ENCODE results near the gene TENM3.

The TENM3 gene

DNA sequence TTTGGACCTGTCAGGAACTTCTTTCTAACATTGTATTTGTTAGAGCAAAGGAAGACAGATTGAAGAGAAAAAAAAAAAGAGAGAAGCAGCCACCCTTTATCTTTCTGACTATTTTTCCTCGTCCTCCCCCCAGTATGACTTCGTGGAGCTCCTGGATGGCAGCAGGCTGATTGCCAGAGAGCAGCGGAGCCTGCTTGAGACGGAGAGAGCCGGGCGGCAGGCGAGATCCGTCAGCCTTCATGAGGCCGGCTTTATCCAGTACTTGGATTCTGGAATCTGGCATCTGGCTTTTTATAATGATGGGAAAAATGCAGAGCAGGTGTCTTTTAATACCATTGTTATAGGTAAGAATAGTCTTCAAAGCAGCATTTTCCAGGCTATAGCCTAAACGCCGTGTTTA lies 436.3 kb downstream of the TENM3 start:
- no peak for DNase-seq (ENCODE audit: low read depth in 2 of 2)

DNA sequence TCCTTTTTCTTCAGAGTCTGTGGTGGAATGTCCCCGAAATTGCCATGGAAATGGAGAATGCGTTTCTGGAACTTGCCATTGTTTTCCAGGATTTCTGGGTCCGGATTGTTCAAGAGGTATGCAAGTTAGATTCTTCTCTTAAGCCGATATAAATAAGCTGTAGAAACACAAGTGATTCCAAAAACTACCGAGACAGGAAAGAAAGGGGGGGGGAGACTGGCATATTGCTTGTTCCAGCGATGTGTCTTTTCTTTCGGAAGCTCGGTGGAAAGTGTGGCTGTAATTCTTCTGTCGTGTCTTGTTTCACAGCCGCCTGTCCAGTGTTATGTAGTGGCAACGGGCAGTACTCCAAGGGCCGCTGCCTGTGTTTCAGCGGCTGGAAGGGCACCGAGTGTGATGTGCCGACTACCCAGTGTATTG lies 437.0 kb downstream of the TENM3 start:
- no peak for DNase-seq (ENCODE audit: low read depth in 2 of 2)

DNA sequence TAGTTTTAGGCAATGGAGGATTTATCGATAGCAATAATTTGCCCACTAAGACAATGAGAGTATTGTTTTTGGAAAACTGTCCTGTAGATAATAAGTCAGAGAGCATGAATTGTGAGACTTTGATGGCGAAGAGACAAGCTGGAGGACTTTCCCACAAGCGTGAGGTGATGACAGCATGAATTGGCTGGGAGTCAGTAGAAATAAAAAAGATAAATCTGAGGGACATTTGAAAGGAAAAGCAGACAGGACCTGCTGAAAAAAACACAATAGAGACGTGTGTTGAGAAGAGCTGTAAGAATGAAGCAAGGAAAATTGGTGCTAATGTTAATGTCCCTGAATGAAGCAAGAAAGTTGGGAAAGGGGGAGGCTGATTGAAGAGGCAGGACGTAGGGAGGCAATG lies 440.5 kb downstream of the TENM3 start:
- DNase-seq (ENCODE audit: low read depth in 2 of 2): no peak

DNA sequence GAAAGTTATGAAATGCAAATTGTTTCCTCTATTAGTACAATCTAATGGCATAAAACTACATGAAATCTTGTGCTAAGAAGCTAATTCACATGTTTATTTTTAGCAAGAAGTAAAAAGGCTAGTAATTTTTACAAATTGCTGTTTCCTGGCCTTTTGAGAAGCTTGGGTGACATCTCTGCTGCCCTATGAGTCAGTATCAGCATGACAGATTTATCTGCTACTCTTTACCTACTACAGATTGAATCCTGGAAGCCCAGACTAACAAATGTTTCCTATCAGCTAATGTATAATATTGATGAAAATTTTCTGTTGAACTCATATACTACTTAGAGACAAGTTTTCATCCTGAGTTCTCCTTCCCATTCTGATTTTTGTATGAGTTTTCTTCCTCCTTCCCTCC lies 441.6 kb downstream of the TENM3 start:
- no peak for DNase-seq (ENCODE audit: low read depth in 2 of 2)

GRCh38 chr4:182688081-182688480 lies 444.9 kb downstream of the TENM3 start:
- no peak for DNase-seq (ENCODE audit: low read depth in 2 of 2)

- no peak for DNase-seq (ENCODE audit: low read depth in 2 of 2)
Observed at GRCh38 chr4:182694551-182694950, 451.3 kb downstream of the TENM3 start.

DNA sequence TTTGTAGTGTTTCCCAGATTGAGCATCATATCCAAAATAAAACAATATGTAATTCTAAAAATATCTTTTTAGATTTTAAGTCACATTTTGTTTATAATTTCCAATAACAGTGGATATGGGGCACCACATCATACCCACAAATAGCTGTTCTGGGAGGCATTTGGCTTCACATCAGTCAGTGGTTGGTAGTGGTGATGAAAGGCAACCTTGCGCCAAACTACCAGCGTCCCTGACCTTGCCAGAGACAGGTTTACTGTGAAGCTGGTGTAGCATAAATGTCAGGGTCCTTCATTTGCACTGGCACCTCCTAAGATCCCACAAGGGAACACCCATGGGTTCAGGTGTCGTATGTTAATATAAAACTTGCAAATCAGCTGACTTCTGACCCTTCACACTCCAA lies 451.8 kb downstream of the TENM3 start:
- no peak for DNase-seq (ENCODE audit: low read depth in 2 of 2)

DNA sequence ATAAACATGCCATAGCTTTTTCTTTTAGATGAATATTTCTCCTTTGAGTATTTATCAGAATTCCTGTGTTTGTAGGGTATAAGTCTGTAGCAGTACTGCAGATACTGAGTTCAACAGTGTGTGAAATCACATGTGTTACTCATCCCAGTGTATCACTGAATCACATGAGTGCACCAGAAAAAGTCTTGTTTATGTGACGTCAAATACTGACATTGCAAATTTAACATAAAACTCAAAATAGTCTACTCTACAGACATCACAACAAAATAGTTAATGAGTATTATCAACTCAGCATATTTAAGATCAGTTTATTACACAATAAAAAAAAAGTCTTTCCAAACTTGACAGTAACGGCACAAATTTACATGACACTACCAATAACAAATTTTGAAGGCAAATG lies 452.6 kb downstream of the TENM3 start:
- DNase-seq (ENCODE audit: low read depth in 2 of 2): no peak

GRCh38 chr4:182697094-182697493 lies 453.9 kb downstream of the TENM3 start:
- no peak for DNase-seq (ENCODE audit: low read depth in 2 of 2)

GRCh38 chr4:182698212-182698611 lies 455.0 kb downstream of the TENM3 start:
- no peak for DNase-seq (ENCODE audit: low read depth in 2 of 2)

DNA sequence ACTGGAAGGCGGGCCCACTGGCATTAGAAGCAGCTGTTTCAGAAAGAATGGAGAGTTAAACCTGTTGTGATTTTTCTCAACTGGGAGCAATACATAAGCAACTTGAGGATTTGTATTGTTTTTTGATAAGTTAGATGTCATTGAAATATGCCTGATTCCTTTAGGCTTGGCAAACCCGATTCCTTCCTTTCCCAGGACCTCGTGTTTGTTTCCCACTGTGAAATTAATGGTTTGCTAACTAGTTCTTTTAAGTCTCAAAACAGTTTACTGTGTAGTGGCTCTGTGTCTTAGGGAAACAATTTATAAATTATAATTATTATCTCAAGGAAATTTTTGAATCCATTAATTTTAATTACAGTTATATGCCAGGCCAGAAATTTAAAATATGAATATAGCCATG lies 456.0 kb downstream of the TENM3 start:
- no peak for DNase-seq (ENCODE audit: low read depth in 2 of 2)

- no peak for DNase-seq (ENCODE audit: low read depth in 2 of 2)
Observed at GRCh38 chr4:182699795-182700194, 456.6 kb downstream of the TENM3 start.

DNA sequence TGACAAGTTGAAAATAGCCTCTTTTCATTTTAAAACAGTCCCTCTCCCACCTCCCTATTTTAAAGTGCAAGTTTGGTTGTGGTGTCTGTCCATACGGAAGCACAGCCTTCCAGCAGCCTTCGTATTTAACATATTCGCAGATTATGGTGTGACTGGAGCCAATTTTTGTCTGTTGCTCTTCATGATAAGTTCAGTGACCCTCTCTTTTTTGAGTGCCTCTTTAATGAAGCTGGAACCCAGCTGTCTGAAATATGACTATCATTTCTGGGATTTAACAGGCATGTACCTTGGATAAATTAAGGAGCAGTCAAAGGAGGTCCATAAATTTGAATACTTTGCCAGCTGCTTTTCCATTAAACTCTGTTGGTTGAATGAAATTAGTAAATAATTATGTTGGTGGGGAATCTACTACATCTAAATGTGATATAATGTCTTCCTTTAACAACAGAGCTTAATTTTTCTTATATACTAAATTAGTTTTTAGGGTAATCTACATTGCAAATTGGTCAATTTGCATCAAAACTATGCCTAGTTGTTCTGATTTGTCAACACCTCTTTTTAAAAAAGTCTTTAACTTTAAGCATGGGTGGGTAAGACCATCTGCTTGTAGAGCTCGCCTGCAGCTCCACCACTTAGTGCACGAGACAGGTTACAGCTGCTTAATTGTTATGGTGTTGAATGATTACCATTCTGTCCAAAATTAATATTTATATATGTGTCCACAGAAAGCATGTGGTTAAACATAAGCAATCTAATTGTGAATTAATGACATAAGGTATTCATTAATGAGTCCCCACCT lies 457.4 kb downstream of the TENM3 start:
- DNase-seq (ENCODE audit: low read depth in 2 of 2): no peak

GRCh38 chr4:182704077-182704476 lies 460.9 kb downstream of the TENM3 start:
- no peak for DNase-seq (ENCODE audit: low read depth in 2 of 2)

DNA sequence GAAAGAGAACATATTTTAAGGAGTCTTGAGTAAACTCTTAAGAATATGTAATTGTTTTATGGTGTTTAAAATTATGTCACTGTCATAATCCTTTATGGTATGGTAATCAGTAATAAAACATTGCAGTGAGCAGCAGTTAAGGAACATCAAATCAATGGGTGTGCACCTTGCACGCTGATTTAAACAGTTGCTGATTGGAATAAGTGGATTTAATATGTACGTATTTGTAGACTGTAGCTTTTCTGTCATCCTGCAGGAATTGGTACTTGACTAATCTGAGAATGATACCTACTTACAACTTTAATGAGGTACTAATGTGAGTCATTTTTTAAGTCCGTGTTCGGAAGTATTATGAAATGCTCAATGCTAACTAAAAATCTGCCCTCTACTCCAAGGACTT lies 461.7 kb downstream of the TENM3 start:
- no peak for DNase-seq (ENCODE audit: low read depth in 2 of 2)

DNA sequence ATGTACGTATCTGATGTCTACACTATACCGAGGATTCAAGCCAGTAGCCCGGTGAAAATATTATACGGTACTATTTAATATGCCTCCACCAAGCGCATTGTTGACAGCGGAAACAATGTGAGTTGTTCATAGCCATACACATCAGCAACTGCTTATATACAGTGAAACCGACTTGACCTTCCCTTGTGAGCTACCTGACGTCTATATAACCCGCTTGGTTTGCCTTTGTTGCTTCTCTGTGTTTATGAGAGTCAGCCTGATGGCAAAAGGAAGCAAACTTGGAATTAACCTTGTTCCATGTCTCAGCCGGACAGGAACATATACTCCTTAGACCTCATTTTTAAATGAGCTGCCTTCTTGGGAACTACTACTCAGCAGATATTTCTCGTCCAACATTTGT lies 462.2 kb downstream of the TENM3 start:
- no peak for DNase-seq (ENCODE audit: low read depth in 2 of 2)

- DNase-seq (ENCODE audit: low read depth in 2 of 2): no peak
Observed at GRCh38 chr4:182711211-182711610, 468.0 kb downstream of the TENM3 start.

DNA sequence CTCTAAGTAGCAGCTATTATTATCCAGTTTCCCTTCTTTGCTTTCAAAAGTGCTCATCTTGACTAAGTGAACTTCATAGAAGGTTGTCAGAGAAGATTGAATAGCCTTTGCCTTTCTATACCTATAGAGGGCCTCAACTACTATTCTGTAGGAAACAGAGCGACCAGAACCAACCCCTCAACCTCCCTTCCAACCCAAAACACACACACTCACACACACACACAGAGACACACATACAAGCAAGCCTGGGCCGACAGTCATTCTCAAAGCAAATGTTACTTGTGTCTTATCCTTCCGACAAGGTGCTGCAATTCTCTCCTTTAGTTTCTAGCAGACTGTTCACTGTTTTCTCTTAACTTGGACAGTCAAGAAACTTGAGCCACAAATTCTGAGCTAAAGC lies 472.3 kb downstream of the TENM3 start:
- DNase-seq (ENCODE audit: low read depth in 2 of 2): no peak

- DNase-seq (ENCODE audit: low read depth in 2 of 2): no peak
Observed at GRCh38 chr4:182716192-182716591, 473.0 kb downstream of the TENM3 start.

DNA sequence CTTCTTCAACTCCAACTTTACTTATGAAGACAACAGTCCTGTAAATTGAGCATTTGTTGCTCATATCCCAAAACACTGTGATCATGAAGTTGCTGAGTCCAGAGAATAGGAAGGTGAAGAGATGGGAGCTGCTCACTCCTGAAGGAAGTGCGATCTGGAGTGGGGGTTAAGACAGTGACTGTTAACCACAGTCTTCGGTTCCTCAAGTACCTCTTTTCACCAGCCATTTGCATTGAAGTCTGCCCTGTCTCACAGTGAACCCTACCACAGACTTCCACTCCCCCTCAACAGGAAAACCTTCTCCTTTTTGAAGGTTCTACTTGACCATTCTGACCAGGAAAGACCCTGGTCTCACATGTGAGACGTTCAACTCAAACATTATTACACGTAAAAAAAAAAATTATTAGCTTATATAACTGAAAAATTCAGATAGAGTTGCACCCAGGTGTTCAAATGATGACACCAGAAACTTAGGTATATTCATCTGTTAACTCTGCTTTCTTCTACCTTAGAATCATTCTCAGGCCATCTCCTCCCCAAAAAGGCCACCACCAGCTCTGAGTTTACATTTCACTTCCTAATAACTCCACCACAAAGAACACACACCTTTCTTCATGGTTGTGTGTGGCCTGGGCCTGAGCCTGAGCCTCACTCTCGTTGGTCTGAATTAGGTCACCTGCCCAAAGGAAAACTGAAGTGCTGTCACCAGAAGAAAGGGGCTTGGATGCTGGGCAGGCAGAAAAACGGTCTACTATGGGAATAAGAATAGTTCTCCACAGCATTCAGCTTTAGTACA lies 474.8 kb downstream of the TENM3 start:
- no peak for DNase-seq (ENCODE audit: low read depth in 2 of 2)

DNA sequence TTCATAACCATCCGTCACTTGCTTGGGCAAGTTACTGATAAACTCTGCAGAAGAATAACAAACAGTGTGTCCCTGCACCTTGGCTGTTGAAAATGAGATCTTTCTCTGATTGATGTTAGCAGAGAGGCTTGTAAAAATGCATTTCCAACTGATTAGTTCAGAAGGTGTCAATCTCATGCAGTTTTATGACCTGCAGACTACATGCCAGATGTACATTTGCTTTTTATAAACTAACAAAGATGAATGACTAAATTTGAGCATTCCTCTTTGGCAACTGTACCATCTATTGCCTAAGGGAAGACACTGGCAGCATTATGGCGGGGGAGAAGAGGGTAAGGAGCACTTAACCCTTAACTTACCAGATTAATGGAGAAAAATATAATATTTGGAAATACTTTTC lies 481.2 kb downstream of the TENM3 start:
- DNase-seq (ENCODE audit: low read depth in 2 of 2): no peak

- no peak for DNase-seq (ENCODE audit: low read depth in 2 of 2)
Observed at GRCh38 chr4:182729516-182729915, 486.3 kb downstream of the TENM3 start.

- no peak for DNase-seq (ENCODE audit: low read depth in 2 of 2)
Observed at GRCh38 chr4:182730791-182731190, 487.6 kb downstream of the TENM3 start.
